HepG2 (cell line): Measurements from ENCODE around the gene XPNPEP1. TPM values are rescaled to one million over a fixed set of nuclear protein-coding genes. Genes with fewer than 3 reads are reported as not detected.

Source experiments
- BRD4 ChIP-seq: sonication (generic); formaldehyde crosslinking; IDR thresholded peaks from 2 replicates; pipeline ENCODE4 v1.4.0; 2020; ENCODE audit warnings: missing genetic modification reagents
- CREB1 ChIP-seq, 2 experiments: fragments of 450-650 bp in 1 of 2; IDR thresholded peaks; 2 replicates each; pipeline ENCODE4 v1.6.1; 2016 to 2017; ENCODE audit warnings: control low read depth in 1 of 2, mild to moderate bottlenecking in 1 of 2, missing compliant biosample characterization in 1 of 2, missing genetic modification characterization in 1 of 2
- EED ChIP-seq: sonication (generic); formaldehyde crosslinking; IDR thresholded peaks from 2 replicates; pipeline ENCODE4 v1.5.0; 2020; ENCODE audit warnings: mild to moderate bottlenecking, missing genetic modification reagents
- ETV5 ChIP-seq: IDR thresholded peaks from 2 replicates; pipeline ENCODE4 v1.6.1; 2018; ENCODE audit warnings: missing biosample characterization, missing genetic modification reagents, inconsistent platforms, borderline replicate concordance
- GTF2F1 ChIP-seq: fragments of 150-350 bp; IDR thresholded peaks from 2 replicates; pipeline ENCODE4 v1.6.1; 2014; ENCODE audit warnings: low read length
- KDM3A ChIP-seq: IDR thresholded peaks from 2 replicates; pipeline ENCODE4 v1.6.1; 2018; ENCODE audit warnings: low read depth, missing compliant biosample characterization
- LCORL ChIP-seq, 2 experiments: fragments of 450-650 bp in 1 of 2; sonication (generic) in 1 of 2; formaldehyde crosslinking in 1 of 2; IDR thresholded peaks; 2 replicates each; pipeline versions ENCODE4 v1.5.0 to v1.6.1; 2017 to 2020; ENCODE audit warnings: antibody characterized with exemption in 1 of 2, missing genetic modification reagents in 1 of 2
- MAFF ChIP-seq: IDR thresholded peaks from 2 replicates; pipeline ENCODE4 v1.6.1; 2011; ENCODE audit warnings: low read depth, low read length, improper control_type of control experiment
- NFATC3 ChIP-seq: sonication (generic); formaldehyde crosslinking; IDR thresholded peaks from 2 replicates; pipeline ENCODE4 v1.5.1; 2020; ENCODE audit warnings: mild to moderate bottlenecking, missing genetic modification reagents
- RXRB ChIP-seq: IDR thresholded peaks from 2 replicates; pipeline ENCODE4 v1.6.1; 2016; ENCODE audit warnings: borderline replicate concordance, missing genetic modification reagents, missing compliant biosample characterization
- SIX1 ChIP-seq: sonication (generic); formaldehyde crosslinking; IDR thresholded peaks from 2 replicates; pipeline ENCODE4 v1.4.0; 2020; ENCODE audit warnings: missing genetic modification reagents, borderline replicate concordance
- STAT6 ChIP-seq: sonication (generic); formaldehyde crosslinking; IDR thresholded peaks from 2 replicates; pipeline ENCODE4 v1.4.0; 2020; ENCODE audit warnings: missing genetic modification reagents, mild to moderate bottlenecking, borderline replicate concordance
- U2AF2 ChIP-seq: fragments of 200-400 bp; formaldehyde crosslinking; IDR thresholded peaks from 2 replicates; pipeline ENCODE4 v1.6.1; 2017; ENCODE audit warnings: low read depth, mild to moderate bottlenecking, low read length
- ZNF17 ChIP-seq: sonication (generic); formaldehyde crosslinking; IDR thresholded peaks from 2 replicates; pipeline ENCODE4 v1.5.0; 2020; ENCODE audit warnings: mild to moderate bottlenecking, missing genetic modification reagents
- ZNF383 ChIP-seq: sonication (generic); formaldehyde crosslinking; IDR thresholded peaks from 2 replicates; pipeline ENCODE4 v1.4.0; 2020; ENCODE audit warnings: missing genetic modification reagents, mild to moderate bottlenecking, borderline replicate concordance
- polyA plus RNA-seq, 8 experiments: library from polyadenylated mRNA; depleted of rRNA in 3 of 8; stranded (reverse) in 7 of 8; unstranded in 1 of 8; fragments of >200 nt; fragmentation: Illumina TruSeq in 4 of 8; extraction: Trizol in 4 of 8; gene quantifications; 2 replicates each; pipeline versions ENCODE4 v1.2.1 to v1.2.3, GENCODE V29; 2011 to 2016; ENCODE audit warnings: low read depth in 4 of 8, missing spikeins in 1 of 8, mixed read lengths in 1 of 8; ENCODE audit not compliant: insufficient read depth in 1 of 8
- total RNA-seq, 5 experiments: library from RNA; depleted of rRNA; stranded (reverse); fragments of >200 nt; fragmentation: Illumina TruSeq; extraction: Trizol; gene quantifications; 2 replicates each; pipeline ENCODE4 v1.2.3, GENCODE V29; 2016; ENCODE audit warnings: low read depth in 1 of 5
- TF ChIP-seq, protein P1 (sequence below): sonication (generic); formaldehyde crosslinking; IDR thresholded peaks from 2 replicates; pipeline ENCODE4 v1.4.0; 2020; ENCODE audit warnings: mild to moderate bottlenecking, missing genetic modification reagents

Gene XPNPEP1
- total and polyA plus RNA-seq, 2 of the 13 experiments (the other 11 are each of a cell fraction or from before 2014, with no cell fraction given): 30.3 to 55.5 TPM

- TF ChIP-seq, protein P1, sequence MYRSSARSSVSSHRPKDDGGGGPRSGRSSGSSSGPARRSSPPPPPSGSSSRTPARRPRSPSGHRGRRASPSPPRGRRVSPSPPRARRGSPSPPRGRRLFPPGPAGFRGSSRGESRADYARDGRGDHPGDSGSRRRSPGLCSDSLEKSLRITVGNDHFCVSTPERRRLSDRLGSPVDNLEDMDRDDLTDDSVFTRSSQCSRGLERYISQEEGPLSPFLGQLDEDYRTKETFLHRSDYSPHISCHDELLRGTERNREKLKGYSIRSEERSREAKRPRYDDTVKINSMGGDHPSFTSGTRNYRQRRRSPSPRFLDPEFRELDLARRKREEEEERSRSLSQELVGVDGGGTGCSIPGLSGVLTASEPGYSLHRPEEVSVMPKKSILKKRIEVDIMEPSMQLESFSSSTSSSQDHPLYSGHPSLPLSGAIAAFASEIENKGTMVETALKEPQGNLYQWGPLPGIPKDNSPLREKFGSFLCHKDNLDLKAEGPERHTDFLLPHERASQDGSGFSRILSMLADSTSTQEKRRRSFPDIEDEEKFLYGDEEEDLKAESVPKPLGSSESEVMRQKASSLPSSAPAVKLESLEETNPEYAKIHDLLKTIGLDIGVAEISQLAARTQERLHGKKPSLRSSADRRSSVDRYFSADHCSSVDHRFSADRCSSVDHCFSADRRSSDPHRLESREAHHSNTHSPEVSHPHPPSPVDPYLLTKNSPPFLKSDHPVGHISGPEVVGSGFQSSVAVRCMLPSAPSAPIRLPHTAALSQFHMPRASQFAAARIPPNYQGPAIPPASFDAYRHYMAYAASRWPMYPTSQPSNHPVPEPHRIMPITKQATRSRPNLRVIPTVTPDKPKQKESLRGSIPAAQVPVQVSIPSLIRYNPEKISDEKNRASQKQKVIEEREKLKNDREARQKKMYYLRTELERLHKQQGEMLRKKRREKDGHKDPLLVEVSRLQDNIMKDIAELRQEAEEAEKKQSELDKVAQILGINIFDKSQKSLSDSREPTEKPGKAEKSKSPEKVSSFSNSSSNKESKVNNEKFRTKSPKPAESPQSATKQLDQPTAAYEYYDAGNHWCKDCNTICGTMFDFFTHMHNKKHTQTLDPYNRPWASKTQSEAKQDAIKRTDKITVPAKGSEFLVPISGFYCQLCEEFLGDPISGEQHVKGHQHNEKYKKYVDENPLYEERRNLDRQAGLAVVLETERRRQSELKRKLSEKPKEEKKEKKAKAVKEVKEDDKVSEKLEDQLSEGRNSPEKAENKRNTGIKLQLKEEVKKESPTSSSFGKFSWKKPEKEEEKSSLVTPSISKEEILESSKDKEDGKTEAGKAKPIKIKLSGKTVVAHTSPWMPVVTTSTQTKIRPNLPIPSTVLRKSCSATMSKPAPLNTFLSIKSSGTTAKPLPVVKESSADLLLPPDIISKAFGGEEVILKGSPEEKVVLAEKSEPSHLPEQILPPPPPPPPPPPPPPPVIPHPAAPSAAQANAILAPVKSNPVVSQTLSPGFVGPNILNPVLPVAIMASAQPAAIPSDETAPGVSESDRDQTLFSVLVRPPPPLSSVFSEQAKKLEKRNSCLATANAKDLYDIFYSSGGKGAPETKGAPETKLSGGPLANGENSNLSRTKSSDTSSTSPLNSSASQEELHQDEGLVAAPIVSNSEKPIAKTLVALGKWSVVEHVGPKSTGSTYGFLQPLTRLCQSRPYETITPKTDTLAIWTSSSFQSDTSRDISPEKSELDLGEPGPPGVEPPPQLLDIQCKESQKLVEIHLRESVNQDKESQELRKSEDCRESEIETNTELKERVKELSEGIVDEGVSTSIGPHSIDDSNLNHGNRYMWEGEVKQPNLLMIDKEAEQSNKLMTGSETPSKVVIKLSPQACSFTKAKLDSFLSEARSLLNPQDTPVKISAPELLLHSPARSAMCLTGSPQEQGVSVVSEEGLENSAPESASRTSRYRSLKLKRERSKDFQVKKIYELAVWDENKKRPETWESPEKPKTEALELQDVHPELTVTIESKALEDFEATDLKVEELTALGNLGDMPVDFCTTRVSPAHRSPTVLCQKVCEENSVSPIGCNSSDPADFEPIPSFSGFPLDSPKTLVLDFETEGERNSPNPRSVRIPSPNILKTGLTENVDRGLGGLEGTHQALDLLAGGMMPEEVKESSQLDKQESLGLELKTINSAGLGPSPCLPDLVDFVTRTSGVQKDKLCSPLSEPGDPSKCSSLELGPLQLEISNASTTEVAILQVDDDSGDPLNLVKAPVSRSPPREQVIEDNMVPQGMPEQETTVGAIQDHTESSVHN (CRISPR knock-in tag): no peak
- no peak for TF ChIP-seq GTF2F1
- TF ChIP-seq LCORL (IDR thresholded peaks at IDR 0.05): no peak
- no peak for TF ChIP-seq LCORL (CRISPR knock-in tag; IDR thresholded peaks at IDR 0.05)
- TF ChIP-seq U2AF2: no peak
- 0 out of 2 replicates have a peak, but pooled peaks have one; percentile 13 for TF ChIP-seq RXRB (CRISPR knock-in tag)
- no peak for TF ChIP-seq BRD4 (CRISPR knock-in tag)
- 0 out of 2 replicates have a peak, but pooled peaks have one; percentile 71 for TF ChIP-seq KDM3A (CRISPR knock-in tag)
- no peak for TF ChIP-seq ETV5 (CRISPR knock-in tag)
- TF ChIP-seq ZNF17 (CRISPR knock-in tag): no peak
- no peak for TF ChIP-seq EED (CRISPR knock-in tag)
- no peak for TF ChIP-seq MAFF
- TF ChIP-seq CREB1 (IDR thresholded peaks at IDR 0.05): no peak
- no peak for TF ChIP-seq CREB1 (CRISPR knock-in tag; IDR thresholded peaks at IDR 0.05)
- no peak for TF ChIP-seq STAT6 (CRISPR knock-in tag)
- no peak for TF ChIP-seq NFATC3 (CRISPR knock-in tag)
- TF ChIP-seq SIX1 (CRISPR knock-in tag): no peak
- TF ChIP-seq ZNF383: no peak
Measured at GRCh38 chr10:109883859-109884771, 39.2 kb downstream of the XPNPEP1 start (continued).
